OCI-LY7 (cell line): ENCODE data around the gene ANO4. TPM values are rescaled to one million over a fixed set of nuclear protein-coding genes. Genes with fewer than 3 reads are reported as not detected.

Source experiments
- BruUV-seq: library from RNA; stranded (reverse); fragments of 400-500 nt; replicated peaks from 2 replicates; lab custom pipeline; 2021; lab: Mats Ljungman, UMichigan
- CTCF ChIA-PET: fragments of 300-600 bp; sonication (Branson Sonifier 250); formaldehyde crosslinking; loops from one replicate; lab custom pipeline; 2022; ENCODE audit warnings: antibody characterized with exemption; ENCODE audit not compliant: unreplicated experiment; lab: Charles Lee
- POLR2A ChIA-PET: fragments of 300-600 bp; sonication (Branson Sonifier 250); formaldehyde crosslinking; loops from one replicate; lab custom pipeline; 2022; ENCODE audit warnings: antibody characterized with exemption; lab: Charles Lee
- DNase-seq: peaks from one replicate; pipeline ENCODE4 v3.0.0-alpha.2; 2015; ENCODE audit warnings: low spot score
- H2AFZ ChIP-seq: fragments of 200-600 bp; sonication (generic), shearing (Covaris generic); 2 replicates; pipeline ENCODE4 v1.6.1; 2014; ENCODE audit warnings: mild to moderate bottlenecking, antibody characterized with exemption, low read length, moderate library complexity
- H3K27ac ChIP-seq: fragments of 200-600 bp; sonication (generic); 2 replicates; pipeline ENCODE4 v1.5.1; 2014; ENCODE audit warnings: mixed run types, low read depth, mild to moderate bottlenecking, moderate library complexity, low read length, inconsistent platforms; ENCODE audit not compliant: poor library complexity, severe bottlenecking
- H3K36me3 ChIP-seq: fragments of 200-600 bp; sonication (generic); 2 replicates; pipeline ENCODE4 v1.6.1; 2014; ENCODE audit warnings: mild to moderate bottlenecking, antibody characterized with exemption, low read length, moderate library complexity, mixed read lengths; ENCODE audit not compliant: insufficient read depth
- H3K4me1 ChIP-seq: fragments of 200-600 bp; sonication (generic); 2 replicates; pipeline ENCODE4 v1.5.1; 2014; ENCODE audit warnings: mild to moderate bottlenecking, low read length; ENCODE audit not compliant: insufficient read depth, poor library complexity, severe bottlenecking
- H3K4me2 ChIP-seq: fragments of 200-600 bp; sonication (generic); 2 replicates; pipeline ENCODE4 v1.6.1; 2014; ENCODE audit warnings: mild to moderate bottlenecking, low read length
- H3K4me3 ChIP-seq: fragments of 200-600 bp; sonication (generic); 2 replicates; pipeline ENCODE4 v1.5.1; 2014; ENCODE audit warnings: mild to moderate bottlenecking, low read depth, low read length; ENCODE audit not compliant: poor library complexity, severe bottlenecking
- H3K79me2 ChIP-seq: fragments of 200-600 bp; sonication (generic); 2 replicates; pipeline ENCODE4 v1.6.1; 2016; ENCODE audit warnings: low read depth, mild to moderate bottlenecking, low read length, moderate library complexity, mixed read lengths; ENCODE audit not compliant: insufficient read depth
- H3K9me2 ChIP-seq: fragments of 200-600 bp; sonication (generic); 2 replicates; pipeline ENCODE4 v1.6.1; 2016; ENCODE audit warnings: mild to moderate bottlenecking, low read length, mixed read lengths; ENCODE audit not compliant: insufficient read depth
- H3K9me3 ChIP-seq: fragments of 200-600 bp; sonication (generic); 2 replicates; pipeline ENCODE4 v1.6.1; 2014; ENCODE audit warnings: mild to moderate bottlenecking, mixed run types, low read length, mixed read lengths
- H4K20me1 ChIP-seq: fragments of 200-600 bp; sonication (generic); 2 replicates; pipeline ENCODE4 v1.6.1; 2014; ENCODE audit warnings: mild to moderate bottlenecking, antibody characterized with exemption, low read length, moderate library complexity, mixed read lengths; ENCODE audit not compliant: insufficient read depth
- EZH2phosphoT487 ChIP-seq: fragments of 200-600 bp; sonication (generic); IDR thresholded peaks from 2 replicates; pipeline ENCODE4 v1.6.1; 2018; ENCODE audit warnings: low read depth, borderline replicate concordance, mild to moderate bottlenecking, mixed run types, antibody characterized with exemption, low read length, moderate library complexity, mixed read lengths
- intact Hi-C: fragments of 100-400 bp; cut with micrococcal nuclease; formaldehyde crosslinking; loops from one replicate; pipeline ENCODE4 v1.10.0; 2022; ENCODE audit not compliant: unreplicated experiment
- total RNA-seq, 2 experiments: library from RNA; depleted of rRNA in 1 of 2; stranded (reverse); fragments of >200 nt in 1 of 2; shearing (Covaris generic) in 1 of 2; gene quantifications; 2 replicates each; pipeline ENCODE4 v1.2.3, GENCODE V29; 2014 to 2022
- TF ChIP-seq, protein P1 (sequence below): fragments of 200-600 bp; sonication (generic); conservative IDR thresholded peaks from 2 replicates; pipeline ENCODE4 v1.5.1; 2014; ENCODE audit warnings: mild to moderate bottlenecking, antibody characterized with exemption, low read length, moderate library complexity, mixed read lengths

Gene ANO4
- total RNA-seq, 2 experiments from 2014 or later, result not detected

DNA sequence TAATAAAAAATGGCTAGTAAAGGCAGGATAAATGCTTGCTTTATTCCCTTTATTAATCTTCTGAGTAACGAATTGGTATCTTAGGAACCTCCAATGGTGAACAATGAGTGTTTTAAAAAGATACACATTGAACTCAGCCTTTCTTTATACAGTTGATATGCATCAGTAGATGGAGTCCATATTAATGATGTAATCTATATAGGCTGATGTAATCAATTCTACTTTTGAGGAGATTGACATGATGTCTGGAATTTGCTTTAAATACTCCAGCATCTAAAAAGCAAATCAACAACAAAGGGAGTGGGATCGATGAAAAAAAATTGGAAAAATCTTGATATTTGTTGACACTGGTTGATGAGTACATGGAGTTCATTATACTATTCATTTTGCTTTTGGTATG lies 106.2 kb downstream of the ANO4 start:
- H3K9me2 ChIP-seq, result no peaks in the 10 kb centered on the region
- H2AFZ ChIP-seq, result no peak overlapping the region
- H3K4me1 ChIP-seq, result no peaks in the 10 kb centered on the region
- no peaks in the 10 kb centered on the region for H3K36me3 ChIP-seq
- no peaks in the 10 kb centered on the region for H3K79me2 ChIP-seq
- no peaks in the 10 kb centered on the region for H3K9me3 ChIP-seq
- no peak for DNase-seq
- no peak overlapping the region for H3K4me3 ChIP-seq
- TF ChIP-seq EZH2phosphoT487, result no peak
- TF ChIP-seq, protein P1, sequence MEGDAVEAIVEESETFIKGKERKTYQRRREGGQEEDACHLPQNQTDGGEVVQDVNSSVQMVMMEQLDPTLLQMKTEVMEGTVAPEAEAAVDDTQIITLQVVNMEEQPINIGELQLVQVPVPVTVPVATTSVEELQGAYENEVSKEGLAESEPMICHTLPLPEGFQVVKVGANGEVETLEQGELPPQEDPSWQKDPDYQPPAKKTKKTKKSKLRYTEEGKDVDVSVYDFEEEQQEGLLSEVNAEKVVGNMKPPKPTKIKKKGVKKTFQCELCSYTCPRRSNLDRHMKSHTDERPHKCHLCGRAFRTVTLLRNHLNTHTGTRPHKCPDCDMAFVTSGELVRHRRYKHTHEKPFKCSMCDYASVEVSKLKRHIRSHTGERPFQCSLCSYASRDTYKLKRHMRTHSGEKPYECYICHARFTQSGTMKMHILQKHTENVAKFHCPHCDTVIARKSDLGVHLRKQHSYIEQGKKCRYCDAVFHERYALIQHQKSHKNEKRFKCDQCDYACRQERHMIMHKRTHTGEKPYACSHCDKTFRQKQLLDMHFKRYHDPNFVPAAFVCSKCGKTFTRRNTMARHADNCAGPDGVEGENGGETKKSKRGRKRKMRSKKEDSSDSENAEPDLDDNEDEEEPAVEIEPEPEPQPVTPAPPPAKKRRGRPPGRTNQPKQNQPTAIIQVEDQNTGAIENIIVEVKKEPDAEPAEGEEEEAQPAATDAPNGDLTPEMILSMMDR, result no peak
- intact Hi-C loops, result no loop called here
- no peak overlapping the region for H3K4me2 ChIP-seq
- POLR2A ChIA-PET, result no interaction called here
- no peaks in the 10 kb centered on the region for H4K20me1 ChIP-seq
- H3K27ac ChIP-seq, result no peak overlapping the region
- CTCF ChIA-PET, result no interaction called here
- no TSS peak for BruUV-seq

DNA sequence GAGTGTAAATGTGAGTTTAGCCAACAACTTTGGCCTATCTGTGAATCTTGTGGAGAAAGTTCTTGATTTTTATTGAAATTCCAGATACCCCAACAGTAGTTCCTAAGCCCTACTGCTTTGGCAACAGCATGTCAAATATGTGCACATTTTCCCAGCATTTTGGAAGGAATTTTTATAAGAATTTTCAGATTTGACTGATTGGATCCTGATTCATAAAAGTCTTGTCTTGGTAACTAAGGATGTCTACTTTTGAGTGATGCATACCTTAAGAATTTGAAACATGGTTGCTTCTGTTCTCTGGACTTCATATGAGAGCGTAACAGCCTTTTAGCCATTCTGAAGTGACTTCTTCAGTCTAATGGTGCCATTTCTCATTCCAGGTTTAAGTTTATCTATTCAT lies 106.7 kb downstream of the ANO4 start:
- no peak overlapping the region for H3K4me3 ChIP-seq
- no peak overlapping the region for H3K4me2 ChIP-seq
- H3K79me2 ChIP-seq, result no peaks in the 10 kb centered on the region
- no TSS peak for BruUV-seq
- no peak for DNase-seq
- no peaks in the 10 kb centered on the region for H4K20me1 ChIP-seq
- H3K27ac ChIP-seq, result no peak overlapping the region
- TF ChIP-seq EZH2phosphoT487, result no peak
- POLR2A ChIA-PET, result interaction anchor here (0.7 kb wide), 1 partner anchor 10 kb away, joined by 3 read pairs; no protein-coding TSS in a partner anchor
- no peaks in the 10 kb centered on the region for H3K9me2 ChIP-seq
- H2AFZ ChIP-seq, result no peak overlapping the region
- intact Hi-C loops, result no loop called here
- H3K36me3 ChIP-seq, result no peaks in the 10 kb centered on the region
- CTCF ChIA-PET, result no interaction called here
- H3K4me1 ChIP-seq, result no peaks in the 10 kb centered on the region
- H3K9me3 ChIP-seq, result no peaks in the 10 kb centered on the region

DNA sequence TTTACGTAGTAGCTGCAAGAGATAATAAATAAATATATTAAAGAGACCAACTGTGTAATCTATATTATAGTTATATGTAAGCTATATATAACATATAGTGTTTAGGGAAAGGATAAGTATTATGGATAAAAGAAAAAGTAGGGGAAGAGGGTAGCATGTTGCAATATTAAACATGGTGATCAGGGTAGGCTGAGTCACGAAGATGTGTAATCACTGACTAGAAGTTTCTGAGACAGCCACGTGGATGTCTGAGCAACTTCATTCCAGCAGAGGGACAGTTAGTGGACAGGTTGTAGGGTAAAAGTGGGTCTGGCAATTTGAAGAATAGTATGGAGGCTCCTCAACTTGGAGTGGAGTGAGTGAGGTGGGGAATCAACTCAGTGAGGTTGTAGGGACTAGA lies 109.7 kb downstream of the ANO4 start:
- Histone ChIP-seq H3K36me3 (no peaks in the 10 kb centered on the region), H3K4me2 (no peak overlapping the region), H3K27ac (no peak overlapping the region), H3K4me3 (no peak overlapping the region), H3K4me1 (no peaks in the 10 kb centered on the region), H2AFZ (no peak overlapping the region), H3K9me2 (no peaks in the 10 kb centered on the region), H4K20me1 (no peaks in the 10 kb centered on the region), H3K79me2 (no peaks in the 10 kb centered on the region), H3K9me3 (no peaks in the 10 kb centered on the region)
- CTCF ChIA-PET, result no interaction called here
- TF ChIP-seq, protein P1, result no peak
- POLR2A ChIA-PET, result no interaction called here
- no peak for DNase-seq
- intact Hi-C loops, result no loop called here
- no TSS peak for BruUV-seq
